Gastroesophageal sphincter (tissue), 3 donors: ENCODE measurements around the gene MIA3.

Experiments
- POLR2AphosphoS5 ChIP-seq: sonication (generic); formaldehyde crosslinking; IDR thresholded peaks from one replicate; pipeline ENCODE4 v1.6.1; 2017; ENCODE audit warnings: antibody characterized with exemption
- TF ChIP-seq, protein P1 (sequence below), 4 experiments: fragments of 200-600 bp in 2 of 4; fragments of 450-650 bp in 2 of 4; sonication (generic) in 1 of 4; IDR thresholded peaks; one replicate each; pipeline ENCODE4 v1.5.1; 2017 to 2019; ENCODE audit warnings: antibody characterized with exemption in 4 of 4, mild to moderate bottlenecking in 2 of 4, moderate library complexity in 2 of 4

GRCh38 chr1:222709700-222710153 lies 91.8 kb downstream of the MIA3 start:
- no peak for TF ChIP-seq POLR2AphosphoS5
- TF ChIP-seq, protein P1, sequence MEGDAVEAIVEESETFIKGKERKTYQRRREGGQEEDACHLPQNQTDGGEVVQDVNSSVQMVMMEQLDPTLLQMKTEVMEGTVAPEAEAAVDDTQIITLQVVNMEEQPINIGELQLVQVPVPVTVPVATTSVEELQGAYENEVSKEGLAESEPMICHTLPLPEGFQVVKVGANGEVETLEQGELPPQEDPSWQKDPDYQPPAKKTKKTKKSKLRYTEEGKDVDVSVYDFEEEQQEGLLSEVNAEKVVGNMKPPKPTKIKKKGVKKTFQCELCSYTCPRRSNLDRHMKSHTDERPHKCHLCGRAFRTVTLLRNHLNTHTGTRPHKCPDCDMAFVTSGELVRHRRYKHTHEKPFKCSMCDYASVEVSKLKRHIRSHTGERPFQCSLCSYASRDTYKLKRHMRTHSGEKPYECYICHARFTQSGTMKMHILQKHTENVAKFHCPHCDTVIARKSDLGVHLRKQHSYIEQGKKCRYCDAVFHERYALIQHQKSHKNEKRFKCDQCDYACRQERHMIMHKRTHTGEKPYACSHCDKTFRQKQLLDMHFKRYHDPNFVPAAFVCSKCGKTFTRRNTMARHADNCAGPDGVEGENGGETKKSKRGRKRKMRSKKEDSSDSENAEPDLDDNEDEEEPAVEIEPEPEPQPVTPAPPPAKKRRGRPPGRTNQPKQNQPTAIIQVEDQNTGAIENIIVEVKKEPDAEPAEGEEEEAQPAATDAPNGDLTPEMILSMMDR (IDR thresholded peaks at IDR 0.05) = no peak
